HG03045 (cell line): ENCODE data around the gene AQP2.

ENCODE experiments used
- ATAC-seq: cut with Tn5 transposase; IDR thresholded peaks from one replicate; pipeline ENCODE4 v1.9.1; 2021; ENCODE audit warnings: mild to moderate bottlenecking, moderate library complexity; ENCODE audit not compliant: unreplicated experiment

The AQP2 gene

DNA sequence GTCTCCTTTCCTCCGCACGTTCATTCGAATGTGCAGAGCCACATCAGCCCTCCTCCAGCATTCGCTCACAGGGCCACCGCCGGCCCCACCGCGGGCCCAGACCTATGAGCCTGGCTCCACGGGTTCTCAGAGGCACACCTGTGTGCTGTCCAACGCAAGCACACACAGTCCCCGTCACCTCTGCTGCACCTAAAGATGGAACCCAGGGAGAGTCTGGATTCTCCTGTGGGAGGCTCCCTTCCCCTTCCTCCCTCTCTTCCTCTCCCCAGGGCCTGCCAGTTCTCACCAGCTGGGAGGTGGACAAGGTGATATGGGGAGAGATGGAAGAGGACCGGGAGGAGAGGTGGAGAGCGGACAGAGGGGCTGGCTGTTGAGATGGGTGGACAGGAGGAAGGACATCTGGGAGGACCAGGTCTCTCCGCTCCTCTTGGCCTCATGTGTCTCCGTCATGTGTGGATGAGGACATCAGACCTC lies 17.3 kb downstream of the AQP2 start:
- ATAC-seq: no peak

DNA sequence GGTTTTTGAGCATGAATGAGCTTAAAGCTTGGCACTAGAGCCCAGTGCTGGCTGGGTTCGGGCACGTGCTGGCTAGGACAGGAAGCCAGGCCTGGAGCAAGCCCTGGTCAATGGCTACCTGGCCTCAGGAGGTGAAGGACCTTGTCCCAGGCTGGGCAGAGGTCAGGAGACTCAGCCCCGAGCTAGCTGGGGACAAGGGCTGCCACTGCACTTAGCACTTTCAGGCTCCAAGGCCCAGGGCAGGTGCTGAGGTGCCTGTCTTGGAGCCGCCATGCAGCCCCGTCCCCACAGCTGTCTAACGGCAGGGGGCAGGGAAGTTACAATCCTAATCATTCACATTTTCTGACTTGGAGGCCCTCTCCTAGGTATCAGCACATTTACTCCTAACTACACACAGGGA lies 17.9 kb downstream of the AQP2 start:
- ATAC-seq: no peak

DNA sequence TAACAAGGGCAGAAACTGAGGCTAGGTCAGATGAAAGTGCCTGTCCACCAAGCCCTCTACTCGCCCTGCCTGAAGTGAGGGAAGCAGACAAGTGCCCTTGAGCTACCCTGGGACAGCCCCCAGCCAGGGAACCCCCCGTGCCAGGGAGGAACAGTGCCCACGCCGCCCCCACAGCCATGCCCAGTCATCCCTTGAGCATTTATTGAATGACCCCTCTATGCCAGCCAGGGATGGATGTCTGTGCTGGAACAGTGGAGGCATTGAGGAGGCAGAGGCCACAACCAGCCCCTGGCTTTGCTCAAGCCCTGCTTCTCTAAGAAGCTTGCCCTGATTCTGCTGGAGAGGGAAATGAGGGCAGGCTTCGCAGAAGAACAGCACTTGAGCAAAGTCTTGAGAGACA lies 18.5 kb downstream of the AQP2 start:
- no peak for ATAC-seq

DNA sequence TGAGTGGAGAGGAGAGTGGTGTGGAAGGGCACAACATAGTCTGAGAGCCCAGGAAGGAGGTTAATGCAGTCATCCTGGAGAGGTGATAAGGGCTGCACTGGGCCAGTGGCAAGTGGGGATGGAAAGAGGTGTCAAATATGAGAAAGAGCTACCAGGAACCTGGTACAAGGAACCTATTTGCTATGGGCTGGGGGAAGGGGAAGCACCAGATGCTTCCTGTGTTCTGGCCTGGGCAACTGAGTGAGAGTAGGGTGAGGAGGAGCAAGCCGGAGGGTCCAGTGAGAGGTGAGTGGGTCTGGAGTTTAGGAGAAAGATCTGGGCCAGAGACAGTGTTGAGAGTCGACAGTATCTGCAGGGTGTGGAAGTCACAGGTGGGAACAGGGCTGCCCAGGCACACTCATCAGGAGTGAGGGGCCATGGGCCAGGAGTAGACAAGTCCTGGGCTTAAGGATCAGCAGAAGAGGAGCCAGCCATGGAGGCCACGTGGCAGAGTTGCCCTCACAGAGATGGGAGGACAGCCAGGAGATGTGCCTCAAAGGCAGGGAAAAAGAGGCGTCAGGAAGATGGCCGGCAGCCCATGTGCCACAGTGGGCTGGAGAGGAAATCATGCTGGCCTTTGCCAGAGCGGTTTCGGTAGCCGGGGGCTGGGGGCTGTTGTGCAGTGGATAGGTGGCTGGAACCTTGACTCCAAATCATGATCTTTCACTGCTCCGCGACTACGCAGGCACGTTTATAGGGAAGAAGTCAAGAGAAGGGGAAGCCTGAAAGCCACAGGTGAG lies 19.3 kb downstream of the AQP2 start:
- no peak for ATAC-seq

DNA sequence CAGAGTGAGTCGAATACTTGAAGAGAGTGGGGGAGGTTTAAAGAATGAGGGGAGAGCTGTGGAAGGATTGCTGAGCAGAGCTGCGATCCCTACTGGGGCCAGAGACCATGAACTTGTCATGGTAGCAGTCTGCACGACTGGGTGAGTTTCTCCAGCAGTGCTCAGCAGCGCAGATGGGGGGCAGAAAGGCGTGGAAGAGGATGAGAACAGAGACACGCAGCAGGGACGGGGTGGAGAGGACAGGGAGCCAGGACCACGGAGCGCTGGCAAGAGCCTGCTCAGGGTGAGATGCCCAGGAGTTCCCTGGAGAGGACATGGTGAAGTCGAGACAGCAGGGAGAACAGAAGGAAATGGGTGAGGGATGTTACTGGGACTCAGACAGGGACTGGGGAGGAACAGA lies 20.1 kb downstream of the AQP2 start:
- ATAC-seq: no peak

DNA sequence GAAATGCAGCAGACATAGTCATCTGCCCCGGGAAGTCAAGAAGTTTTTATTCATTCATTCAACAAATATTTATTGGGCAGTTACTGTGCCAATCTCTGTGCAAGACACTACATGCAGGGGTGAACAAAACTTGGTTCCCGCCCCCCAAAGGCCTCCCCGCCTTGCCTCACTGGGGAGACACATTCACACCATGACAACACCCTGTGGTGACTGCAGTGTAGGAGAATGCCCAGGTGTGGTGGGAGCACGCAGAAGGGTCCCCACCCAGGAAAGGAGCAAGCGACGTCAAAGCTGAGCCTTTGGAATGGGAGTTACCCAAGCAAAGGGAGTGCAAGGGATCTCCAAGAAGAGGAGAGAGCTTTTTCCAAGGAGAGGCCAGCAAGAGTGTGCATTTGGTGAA lies 20.6 kb downstream of the AQP2 start:
- no peak for ATAC-seq

DNA sequence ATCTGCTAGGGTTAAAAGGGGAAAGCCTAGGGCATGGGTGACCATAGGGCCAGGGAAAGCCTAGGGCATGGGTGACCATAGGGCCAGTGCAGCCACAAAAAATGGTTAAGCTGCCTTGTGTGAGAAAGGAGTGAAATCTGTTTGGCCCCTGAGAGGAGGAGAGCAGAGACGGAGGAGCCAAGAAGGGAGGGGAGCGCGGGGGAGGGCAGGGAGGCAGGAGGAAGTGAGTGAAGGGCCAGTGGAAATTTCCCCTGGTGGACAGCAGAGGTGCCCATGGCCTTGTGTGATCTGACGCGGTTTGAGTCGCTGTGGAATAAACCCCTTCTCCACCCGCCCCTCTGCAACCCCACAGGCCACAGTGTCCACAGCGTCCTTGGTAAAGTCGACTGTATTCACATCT lies 21.6 kb downstream of the AQP2 start:
- ATAC-seq: no peak

DNA sequence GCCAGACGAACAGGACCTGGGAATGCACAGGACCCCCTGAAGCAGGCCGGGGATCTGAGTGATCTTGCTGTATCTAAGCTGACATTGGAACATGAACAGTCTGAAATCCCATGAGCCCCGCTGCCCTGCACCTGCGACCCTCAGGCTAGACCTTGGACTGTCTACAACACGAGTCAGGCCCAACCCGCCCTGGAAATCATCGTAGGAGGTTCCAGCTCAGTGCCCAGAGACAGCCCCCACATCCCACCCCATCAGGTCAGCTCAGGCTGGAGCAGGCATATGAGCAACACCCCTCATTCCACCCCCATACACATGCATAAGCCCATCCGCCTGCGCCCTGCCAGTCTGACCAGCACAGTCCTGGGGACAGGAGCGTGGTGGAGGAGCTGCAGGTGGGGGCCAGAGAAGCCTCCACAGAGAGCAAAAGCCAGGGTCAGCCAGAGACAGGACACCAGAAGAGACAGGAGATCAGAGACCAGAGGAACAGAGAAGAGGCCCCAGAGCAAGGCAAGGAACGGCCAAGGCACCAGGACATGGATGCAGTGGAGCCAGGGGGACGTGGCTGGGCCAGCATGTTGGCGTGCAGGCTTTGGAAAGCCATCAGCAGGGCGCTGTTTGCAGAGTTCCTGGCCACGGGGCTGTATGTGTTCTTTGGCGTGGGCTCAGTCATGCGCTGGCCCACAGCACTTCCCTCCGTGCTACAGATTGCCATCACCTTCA lies 22.3 kb downstream of the AQP2 start, which contains the start of gene AQP6:
Gene AQP6, plus strand, starts transcription at position 307 of the 720 bp plus-strand sequence. Its CDS starts 227 bp downstream, at position 534.
- no peak for ATAC-seq

DNA sequence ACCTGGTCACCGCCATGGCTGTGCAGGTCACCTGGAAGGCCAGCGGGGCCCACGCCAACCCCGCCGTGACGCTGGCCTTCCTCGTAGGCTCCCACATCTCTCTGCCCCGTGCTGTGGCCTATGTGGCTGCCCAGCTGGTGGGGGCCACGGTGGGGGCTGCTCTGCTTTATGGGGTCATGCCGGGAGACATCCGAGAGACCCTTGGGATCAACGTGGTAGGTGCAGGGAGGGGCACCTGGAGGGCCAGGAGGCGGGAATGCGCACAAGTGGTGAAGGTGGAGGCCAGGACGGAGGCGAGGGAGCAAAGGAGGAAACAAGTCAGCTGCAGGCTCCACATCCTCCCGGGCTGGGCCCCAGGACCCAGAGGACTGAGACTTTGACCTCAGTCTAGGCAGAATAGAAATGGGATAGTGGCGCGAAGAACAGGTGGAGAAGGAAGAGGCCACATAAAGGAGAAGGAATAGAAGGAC lies 22.9 kb downstream of the AQP2 start:
- ATAC-seq: no peak

DNA sequence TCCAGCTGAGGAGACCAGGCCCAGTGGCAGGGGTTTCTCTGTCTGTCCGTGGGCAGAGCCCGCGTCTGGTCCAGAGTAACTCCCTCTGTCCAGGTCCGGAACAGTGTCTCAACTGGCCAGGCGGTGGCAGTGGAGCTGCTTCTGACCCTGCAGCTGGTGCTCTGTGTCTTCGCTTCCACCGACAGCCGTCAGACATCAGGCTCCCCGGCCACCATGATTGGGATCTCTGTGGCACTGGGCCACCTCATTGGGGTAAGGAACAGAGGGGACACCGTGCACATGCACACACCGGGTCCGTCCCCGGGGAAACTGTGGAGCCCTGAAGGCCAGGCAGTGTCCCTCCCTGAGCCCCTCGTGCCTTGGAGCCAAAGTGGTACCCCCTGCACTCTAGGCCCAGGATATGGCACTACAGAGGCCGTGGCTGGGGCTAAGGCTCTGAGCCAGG lies 23.7 kb downstream of the AQP2 start:
- ATAC-seq: no peak

DNA sequence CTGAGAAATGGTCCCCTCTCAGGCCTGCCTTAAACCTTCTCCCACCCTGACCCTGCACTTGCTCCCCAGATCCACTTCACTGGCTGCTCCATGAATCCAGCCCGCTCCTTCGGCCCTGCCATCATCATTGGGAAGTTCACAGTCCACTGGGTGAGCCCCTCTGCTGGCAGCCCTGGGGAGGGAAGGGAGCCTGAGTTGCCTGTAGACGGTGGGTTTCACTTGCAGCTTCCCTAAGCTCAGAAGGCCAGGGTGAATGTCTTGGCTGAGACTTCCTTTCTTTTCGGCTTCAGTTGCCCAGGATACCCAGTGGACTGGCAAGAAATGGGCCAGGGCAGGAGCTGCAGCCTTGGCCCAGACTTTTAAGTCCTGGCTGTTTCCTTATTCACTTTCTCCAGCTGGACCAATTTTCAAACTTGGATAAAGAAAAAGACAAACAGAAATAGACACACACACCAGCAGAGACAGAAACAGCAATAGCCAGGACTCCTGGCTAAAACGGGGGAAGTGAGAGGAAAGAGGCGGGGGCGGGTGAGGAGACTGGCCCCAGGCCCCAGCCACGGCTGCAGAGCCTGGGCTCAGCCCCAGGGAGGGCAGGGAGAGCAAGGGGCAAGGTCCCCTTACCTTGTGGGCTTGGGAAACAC lies 24.3 kb downstream of the AQP2 start:
- no peak for ATAC-seq

DNA sequence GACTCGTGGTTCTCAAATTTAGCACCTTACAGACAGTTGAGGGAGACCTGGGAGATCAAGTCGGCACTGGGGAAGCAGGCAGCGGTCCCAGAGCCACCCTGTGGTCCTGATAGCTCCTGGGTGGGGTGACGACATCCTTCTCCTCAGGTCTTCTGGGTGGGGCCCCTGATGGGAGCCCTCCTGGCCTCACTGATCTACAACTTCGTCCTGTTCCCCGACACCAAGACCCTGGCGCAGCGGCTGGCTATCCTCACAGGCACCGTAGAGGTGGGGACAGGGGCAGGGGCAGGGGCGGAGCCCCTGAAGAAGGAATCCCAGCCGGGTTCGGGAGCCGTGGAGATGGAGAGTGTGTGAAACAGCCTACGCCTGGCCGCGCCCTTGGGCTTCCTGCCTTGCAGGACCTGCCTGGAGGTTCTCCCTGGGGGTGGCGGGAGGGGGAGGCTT lies 24.8 kb downstream of the AQP2 start:
- ATAC-seq: no peak

DNA sequence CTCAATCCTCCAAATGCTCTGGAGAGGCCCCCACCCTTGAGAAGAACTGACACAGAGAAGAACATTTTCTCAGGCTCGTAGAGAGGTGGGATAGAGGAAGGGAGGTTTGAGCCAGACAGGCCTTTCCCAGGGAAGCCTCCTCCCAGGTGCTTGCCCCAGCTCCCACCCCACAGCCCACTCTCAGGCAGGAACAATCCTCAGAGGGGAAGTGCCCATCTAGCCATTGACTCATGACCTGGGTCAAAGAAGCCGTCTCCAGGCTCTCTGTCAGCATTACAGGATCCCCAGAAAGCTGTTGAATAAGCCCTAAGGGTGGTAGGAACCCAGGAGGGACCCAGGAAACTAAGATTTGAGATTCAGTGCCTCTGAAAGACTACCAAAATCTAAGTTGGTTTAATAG lies 26.0 kb downstream of the AQP2 start:
- ATAC-seq: no peak

DNA sequence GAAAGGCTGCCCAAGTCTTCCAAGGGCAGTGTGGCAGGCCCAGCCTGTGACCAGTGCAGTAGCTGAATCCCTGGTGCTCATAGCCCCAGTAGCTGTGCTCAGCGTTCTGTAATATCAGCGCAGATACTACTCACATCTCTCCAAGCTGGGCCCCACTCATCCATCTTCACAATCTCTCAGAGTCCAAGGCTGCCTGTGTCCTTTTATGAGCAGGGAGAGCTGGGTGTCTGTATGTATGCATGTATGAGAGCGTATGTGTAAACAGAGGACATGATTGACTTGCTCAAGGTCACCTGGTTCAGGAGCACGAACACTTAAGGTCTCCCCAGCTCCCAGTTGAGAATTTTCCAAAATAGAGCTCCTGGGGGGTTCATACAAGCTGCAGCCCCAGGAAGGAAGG lies 27.6 kb downstream of the AQP2 start:
- no peak for ATAC-seq

DNA sequence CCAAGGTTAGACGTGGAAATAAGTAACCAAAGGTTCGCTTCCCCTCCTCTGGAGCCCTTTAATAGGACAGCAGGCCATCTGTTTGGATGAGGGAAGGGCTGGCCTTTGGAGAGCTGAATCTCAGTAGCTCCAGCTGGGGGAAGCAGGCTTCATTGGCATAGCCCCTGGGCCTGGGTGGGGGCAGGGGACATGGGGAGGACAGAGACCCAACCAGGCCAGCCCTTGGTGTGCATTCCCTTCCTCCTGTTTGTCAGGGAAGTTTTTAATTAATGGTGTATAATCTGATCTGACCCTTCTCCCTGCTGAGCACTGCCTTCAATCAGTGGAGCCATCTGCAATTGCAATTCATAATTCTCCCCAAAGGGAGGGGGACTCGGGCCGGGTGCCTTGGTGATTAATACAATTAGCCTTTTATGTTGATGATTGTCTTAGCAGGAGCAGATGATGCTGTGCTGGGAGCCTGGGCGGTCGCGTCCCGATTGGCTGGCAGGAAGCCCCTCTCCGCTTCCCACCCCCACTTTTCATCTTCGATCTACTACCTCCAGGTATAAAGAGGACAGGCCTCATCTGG lies 28.6 kb downstream of the AQP2 start:
- ATAC-seq: no peak

DNA sequence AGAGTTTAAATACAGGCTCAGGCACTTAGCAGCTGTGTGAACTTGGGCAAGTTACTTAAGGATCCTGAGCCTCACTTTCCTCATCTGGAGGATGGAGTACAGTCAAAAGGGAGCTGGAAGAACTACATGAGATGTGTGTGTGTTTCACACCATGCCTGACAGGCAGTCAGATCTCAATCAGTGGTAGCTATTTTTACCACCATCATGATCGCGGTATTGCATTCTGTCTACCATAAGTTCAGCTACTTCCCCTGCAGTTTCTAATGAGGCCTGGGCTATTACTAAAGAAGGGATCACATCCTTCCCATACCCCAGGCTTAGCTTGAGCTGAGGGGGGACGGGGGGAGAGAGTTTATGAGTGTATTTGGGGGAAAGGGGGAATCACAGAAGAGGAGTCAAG lies 29.3 kb downstream of the AQP2 start:
- ATAC-seq: no peak

DNA sequence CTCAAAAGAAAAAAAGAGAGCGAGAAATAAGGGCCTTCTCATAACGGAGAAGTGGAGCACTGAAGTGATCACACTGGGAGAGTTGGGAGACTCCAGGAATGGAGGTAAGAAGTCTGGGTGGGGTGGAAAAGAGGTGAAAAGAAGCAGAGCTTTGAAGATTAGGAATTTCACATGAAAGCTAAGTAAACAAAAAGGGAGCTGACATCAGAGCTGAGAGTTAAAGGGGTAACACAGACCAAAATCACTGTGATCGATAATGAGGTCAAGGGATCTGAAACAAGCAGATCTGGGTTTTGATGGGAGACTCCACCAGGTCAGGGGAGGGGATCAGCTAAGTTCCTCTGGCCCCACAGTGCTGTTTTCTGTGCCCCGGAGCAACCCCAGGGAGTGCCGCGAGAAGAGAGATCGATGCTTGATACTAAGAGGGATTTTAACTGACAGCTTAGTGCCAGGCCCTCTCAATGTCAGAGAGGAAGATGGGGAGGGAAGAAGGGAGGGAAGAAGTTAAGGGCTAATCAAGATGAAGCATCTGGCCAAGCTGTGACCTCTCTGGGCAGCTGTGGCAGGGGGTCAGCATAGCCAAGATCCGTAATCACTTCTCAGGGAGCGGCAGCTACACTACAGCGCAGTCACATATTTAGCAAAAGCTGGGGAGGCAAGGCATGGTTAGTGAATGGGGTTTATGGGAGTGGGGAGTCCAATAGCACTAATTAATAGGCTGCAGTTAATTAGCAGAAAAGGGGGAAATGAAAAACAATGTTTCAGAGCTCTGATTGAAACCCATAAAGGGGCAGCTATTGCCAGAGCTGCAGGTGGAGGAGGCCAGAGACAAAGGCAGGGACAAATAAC lies 30.2 kb downstream of the AQP2 start:
- ATAC-seq: no peak

DNA sequence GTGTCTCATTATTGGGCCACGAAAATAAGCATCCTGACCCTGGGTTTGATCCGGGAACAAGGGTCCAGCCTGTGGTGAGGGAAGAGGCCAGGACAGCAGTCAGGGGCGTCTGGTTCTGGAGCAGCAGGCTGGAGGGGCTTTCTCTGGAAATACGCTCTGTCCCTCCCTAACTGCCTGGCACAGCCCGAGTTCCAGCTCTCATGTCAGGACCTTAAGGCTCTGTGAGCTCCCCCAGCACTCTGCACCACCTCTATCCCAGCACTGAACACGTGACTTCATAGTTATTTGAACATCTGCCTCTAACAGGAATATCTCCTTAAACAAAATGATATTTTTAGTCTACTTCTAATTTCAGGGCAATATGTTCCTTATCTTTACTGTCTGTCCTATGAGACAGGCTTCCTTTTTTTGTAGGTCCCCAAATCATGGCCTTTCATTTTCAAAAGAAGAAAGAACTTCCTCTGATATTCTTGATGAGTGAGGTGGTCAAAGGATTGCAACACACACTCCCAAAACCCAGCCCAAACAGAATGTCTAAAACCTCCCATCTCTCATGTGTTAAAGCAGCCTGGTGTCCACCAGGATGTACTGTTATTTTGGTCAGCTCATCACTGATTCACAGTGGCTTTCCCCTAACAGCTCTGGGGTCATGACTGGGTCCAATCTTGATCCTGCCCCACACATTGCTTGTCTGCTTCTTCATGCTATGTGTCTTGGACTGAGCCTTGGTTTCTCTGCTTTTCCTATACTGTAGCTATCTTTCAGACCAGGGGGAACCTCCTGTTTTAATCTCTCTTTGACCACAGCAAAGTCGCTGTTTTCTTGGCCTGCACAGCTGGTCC lies 31.9 kb downstream of the AQP2 start:
- ATAC-seq: no peak

DNA sequence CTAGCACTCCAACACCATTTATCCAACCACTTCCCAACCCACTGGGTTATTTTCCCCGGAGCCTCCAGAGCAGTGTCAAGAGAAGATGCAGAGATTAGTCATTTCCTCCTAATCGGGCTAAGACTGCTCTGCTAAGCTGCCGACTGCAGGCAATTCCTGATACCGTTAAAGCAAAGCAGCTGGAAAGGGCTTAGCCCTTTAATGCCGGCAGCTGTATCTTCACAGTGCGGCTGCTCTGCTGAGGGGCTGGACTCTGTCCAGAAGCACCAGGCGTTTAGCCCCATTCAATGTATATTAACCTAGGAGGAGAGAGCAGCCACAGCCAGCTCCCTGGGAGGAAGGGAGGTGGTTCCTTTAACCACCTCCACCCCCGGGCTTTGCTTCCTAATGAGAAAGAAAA lies 33.4 kb downstream of the AQP2 start:
- ATAC-seq: no peak
